Measurements from ENCODE around the gene ELAC1.
A peak's percentile ranks its signal among the peaks of the same experiment; 100 is the strongest.

The ELAC1 gene

DNA sequence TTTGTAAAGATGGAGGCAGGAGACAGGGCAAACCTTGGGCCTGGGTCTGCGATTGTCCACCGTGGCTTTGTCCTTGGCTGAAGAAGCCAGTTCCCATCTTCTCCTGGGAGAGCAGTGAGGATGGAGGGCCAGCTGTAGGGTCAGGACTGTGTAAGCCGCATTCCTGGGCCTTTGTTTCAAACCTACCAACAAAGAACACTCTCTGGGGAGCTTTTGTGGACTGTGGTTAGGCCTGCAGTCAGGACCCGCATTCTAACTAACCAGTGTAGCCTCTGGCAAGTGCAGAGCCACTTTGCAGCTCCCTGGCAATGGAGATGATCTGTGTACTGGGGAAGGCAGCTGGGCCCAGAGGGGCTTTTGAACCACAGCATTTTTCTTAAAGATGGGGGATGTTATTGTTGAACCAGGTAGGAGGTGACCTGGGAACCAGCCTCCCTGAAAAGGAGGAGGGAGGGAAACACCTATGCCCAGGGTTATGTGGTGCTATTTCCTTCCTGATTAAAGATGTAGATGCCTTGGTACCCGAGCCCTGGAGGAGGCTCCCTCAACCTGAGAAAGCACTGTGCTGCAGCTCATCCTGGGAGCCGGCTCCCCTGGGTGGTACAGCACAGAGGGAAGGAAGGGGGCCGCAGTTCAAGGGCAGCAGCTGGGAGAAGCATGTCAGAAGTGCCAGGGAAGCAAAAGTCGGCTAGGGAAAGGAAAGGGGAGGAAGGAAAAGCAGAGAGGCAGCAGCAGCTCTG lies 49.5 kb downstream of the ELAC1 start:
- no peak for DNase-seq (ENCODE audit: low spot score)

DNA sequence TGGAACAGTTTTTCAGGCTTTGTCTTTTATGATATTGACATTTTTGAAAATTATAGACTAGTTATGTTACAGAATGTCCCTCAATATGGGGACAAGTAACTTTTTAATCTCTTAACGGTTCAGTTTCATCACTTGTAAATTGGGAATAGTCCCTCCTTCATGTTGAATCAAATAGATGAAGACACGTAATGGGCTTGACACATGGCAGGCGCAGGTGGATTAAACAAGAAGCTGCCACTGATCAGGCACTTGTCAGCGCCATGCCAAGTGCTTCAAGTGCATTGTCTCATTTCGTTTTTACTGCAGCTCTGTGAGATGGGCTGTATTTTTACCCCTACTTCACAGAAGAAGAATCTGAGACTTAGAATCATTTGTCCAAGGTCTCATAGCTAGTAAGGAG lies 52.7 kb downstream of the ELAC1 start:
- no peak for DNase-seq (ENCODE audit: low spot score)

DNA sequence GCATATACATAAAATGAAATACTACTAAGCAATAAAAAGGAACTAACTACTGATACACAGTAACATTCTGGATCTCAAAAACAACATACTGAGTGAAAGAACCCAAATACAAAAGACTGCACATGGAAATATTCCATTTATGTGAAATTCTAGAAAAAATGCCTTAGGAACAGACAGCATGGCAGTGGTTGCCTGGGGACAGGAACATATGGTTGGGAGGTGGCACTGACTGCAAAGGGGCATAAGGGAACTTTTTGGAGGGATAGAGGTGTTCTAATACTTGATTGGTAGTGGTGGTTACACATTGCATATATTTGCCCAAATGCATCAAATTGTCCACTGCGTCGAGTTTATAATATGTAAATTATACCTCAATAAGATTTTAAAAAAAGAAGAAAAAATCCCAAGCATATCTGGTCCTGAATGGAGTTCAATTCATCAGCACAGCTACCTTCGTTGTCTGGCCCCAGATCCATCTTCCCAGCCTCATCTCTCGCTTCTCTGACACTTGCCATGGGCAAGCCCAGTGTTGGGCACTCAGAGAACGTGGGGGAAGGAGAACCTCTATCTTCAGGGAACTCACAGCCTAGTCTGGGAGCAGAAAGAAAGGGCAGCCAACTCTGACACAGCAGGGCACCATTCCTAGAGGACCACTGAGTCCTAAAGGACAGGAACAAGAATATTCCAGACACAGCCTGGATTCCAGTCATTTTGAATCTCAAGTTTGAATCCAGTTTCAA lies 53.6 kb downstream of the ELAC1 start:
- no peak for DNase-seq (ENCODE audit: low spot score)

DNA sequence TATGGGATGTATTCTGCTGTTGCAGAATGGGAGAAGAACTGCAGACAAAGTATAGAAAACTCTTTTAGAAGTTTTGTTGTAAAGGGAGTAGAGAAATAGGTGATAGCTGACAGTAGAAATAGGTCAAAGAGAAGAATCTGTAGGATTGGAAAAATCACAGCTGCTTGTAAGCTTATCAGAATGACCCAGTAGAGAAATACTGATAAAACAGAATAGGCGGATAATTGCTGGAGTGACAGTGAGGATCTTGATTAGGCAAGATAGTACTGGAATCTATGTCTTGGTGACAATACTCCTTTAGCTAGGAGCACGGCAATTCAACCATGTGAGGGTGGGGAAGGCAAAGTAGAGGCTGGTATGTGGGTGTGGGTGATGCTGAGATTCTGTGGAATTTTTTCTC lies 57.7 kb downstream of the ELAC1 start:
- no peak for DNase-seq (ENCODE audit: low spot score)

- no peak for DNase-seq (ENCODE audit: low spot score)
Observed at GRCh38 chr18:51028201-51028805, 60.5 kb downstream of the ELAC1 start.

DNA sequence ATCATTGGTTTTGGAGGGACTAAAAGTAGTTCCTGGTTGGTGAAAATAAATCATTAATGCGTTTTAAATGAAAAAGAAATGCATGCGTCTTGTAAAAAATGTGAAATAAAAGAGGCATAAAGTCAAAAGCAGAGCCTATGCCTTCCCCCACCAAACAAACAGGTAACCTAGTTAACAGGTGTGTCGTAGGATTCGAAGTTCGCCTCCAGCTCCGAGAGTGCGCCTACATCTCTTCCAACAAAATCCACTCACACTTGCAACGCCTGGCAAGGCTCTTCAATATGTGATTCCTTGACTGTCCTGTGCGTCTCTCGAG lies 61.5 kb downstream of the ELAC1 start:
- no peak for DNase-seq (ENCODE audit: low spot score)

- peak; percentile 96 for DNase-seq (ENCODE audit: low spot score)
Observed at GRCh38 chr18:51029694-51030536, 62.1 kb downstream of the ELAC1 start, which contains the start of gene SMAD4. Gene SMAD4 (plus strand): TSS chr18:51030213. CDS start chr18:51047047, 16,834 bp downstream.

GRCh38 chr18:51030537-51031258 lies 62.9 kb downstream of the ELAC1 start:
- peak; percentile 73 for DNase-seq (ENCODE audit: low spot score)

DNA sequence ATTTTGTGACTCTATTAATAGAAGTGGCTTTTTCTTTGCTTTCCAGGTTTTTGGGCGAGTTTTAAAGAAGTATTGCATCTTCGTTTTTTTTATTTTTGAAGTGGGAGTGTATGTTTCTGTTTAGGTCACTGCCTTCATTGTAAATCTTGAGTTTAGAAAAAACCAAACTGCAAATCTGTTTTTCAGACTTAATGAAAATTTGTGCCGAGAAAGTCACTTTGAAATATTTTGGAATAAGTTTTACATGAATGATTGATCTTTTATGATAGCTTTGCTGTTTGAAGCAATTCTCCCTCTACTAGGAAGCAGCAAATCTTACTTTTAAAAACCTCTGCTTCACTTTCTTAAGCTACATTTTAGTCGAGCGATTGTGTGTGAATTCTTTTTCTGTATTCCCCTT lies 64.4 kb downstream of the ELAC1 start:
- no peak for DNase-seq (ENCODE audit: low spot score)

- DNase-seq (ENCODE audit: low spot score), result no peak
Observed at GRCh38 chr18:51037230-51037629, 69.4 kb downstream of the ELAC1 start.

Measured in germinal center (tissue), 1 donor.